GM18502 (cell line): ENCODE results near the gene DENND1A.
"Not testable (repeated sequence)": the region's sequence is repeated elsewhere in the genome, so short reads cannot be mapped to it uniquely, and the experiment has no call there.

Experiments
- ATAC-seq: cut with Tn5 transposase; IDR thresholded peaks from one replicate; pipeline ENCODE4 v1.9.1; 2021; ENCODE audit warnings: mild to moderate bottlenecking; ENCODE audit not compliant: unreplicated experiment, poor library complexity

DENND1A gene

DNA sequence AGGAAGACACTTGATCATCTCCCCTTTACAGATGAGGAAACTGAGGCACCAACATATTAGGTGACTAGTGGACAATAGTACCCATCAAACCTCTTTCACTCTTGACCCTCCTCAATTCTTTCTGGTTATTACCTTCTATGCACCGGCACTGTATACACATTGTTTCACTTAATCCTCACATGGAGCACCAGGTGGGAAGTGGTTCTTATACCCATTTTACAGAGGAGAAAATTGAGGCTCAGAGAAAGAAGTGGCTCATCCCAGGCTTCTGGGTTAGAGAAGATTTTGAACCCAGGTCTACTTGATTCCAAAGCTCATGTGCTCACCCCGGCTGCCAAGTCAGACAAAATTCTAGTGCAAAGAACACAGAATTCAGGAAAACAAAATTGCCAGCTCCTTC, 17.4 kb upstream of the DENND1A start:
- no peak for ATAC-seq

DNA sequence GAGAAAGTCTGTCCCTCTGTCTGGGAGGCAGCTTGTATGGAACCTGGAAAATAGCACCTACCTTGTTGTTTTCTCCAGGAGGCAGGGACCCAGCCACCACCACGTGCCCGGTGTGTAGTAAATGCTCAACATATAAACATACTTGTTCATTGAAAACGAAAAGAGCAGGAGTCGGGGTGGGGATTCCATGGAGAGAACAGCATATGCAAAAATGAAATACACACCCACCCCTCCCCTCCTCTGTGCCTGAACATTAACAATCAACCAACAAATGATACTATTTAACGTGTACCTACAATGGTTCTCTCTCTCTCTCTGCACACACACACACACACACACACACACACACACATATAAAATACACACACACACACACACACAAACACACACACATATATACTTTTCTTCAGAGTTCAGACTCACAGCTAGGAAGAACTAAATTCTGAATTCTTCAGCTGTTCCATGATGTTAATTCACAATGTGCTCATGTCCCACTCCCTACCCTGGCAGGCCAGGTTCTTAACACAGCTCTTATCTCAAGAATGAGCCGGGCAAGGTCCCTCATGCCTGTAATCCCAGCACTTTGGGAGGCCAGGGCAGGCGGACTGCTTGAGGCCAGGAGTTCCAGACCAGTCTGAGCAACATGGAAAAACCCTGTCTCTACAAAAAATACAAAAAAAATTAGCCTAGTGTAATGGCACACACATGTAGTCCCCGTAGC, 16.3 kb upstream of the DENND1A start:
- ATAC-seq = no peak

DNA sequence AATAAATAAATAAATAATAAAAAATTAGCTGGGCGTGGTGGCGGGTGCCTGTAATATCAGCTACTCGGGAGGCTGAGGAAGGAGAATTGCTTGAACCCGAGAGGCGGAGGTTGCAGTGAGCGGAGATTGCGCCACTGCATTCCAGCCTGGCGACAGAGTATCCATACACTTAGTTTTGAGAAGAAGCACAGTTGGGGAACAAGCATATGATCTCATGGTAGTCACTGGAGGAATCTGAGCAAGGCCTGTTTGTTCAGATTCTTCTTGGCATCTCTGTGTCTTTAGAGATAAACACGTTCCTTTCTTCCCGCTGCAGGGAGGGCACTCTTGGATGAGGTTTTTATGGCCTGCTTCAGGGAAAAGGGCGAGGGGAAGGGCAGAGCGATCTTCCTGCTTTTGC, 15.6 kb upstream of the DENND1A start:
- no peak for ATAC-seq

DNA sequence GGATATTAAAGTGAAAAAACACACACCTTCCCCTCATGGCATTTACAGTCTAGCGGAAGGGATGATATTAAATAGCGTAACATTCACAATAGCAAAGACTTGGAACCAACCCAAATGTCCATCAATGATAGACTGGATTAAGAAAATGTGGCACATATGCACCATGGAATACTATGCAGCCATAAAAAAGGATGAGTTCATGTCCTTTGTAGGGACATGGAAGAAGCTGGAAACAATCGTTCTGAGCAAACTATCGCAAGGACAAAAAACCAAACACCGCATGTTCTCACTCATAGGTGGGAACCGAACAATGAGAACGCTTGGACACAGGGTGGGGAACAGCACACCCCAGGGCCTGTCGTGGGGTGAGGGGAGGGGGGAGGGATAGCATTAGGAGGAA, 14.5 kb upstream of the DENND1A start:
- ATAC-seq = not testable (repeated sequence)

DNA sequence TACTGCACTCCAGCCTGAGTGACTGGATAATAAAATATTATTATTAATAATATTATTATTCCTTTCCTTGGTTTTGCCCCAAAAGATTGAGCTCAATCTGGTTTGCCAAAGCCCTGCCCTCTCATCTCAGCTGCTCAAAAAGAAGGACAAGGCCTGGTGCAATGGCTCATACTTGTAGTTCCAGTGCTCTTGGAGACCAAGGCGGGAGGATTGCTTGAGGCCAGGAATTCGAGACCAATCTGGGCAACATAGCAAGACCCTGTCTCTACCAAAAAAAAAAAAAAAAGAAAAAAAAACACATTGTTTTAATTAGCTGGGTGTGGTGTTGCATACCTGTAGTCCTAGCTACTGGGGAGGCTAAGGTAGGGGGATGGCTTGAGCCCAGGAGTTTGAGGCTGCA, 13.7 kb upstream of the DENND1A start:
- ATAC-seq = no peak

DNA sequence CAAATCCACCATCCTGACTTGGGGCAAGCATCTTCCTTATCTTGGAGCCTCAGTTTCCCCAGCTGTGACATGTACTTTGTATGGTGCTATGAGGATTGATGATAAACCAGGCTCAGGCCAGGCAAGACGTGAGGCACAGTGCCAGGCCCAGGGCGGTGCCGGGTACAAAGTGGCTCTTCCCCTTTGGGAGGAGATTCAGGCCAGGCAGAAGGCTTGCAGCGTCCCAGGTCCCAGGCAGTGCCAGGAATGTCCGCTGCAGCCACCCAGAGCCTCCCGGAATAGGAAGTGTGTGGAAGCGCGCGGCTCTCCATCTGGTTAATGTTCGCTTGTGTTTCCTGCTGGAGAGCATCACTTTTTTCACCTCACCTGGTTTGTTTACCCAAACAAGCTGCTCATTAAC, 12.6 kb upstream of the DENND1A start:
- no peak for ATAC-seq

DNA sequence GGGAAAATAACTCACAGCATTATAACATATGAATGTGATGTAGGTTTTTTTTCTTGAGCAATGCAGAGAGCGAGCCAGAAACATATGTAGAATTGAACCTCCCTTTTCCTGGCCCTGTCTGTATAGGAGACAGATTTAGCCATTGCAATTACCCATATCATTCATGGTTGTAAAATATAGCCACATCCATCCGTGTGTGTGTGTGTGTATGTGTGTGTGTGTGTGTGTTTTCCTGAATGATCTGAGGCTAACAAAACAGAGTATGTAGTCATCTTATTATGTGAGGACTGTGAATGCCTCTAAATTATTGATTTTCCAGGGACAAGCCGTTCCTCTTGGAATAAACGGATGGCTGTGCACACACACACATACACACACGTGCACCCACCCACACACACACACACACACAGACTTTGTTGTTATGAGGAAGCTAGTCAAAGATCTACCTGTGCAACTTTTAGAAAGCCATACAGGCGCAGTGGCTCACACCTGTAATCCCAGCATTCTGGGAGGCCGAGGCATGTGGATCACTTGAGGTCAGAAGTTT, 11.7 kb upstream of the DENND1A start:
- ATAC-seq = no peak

DNA sequence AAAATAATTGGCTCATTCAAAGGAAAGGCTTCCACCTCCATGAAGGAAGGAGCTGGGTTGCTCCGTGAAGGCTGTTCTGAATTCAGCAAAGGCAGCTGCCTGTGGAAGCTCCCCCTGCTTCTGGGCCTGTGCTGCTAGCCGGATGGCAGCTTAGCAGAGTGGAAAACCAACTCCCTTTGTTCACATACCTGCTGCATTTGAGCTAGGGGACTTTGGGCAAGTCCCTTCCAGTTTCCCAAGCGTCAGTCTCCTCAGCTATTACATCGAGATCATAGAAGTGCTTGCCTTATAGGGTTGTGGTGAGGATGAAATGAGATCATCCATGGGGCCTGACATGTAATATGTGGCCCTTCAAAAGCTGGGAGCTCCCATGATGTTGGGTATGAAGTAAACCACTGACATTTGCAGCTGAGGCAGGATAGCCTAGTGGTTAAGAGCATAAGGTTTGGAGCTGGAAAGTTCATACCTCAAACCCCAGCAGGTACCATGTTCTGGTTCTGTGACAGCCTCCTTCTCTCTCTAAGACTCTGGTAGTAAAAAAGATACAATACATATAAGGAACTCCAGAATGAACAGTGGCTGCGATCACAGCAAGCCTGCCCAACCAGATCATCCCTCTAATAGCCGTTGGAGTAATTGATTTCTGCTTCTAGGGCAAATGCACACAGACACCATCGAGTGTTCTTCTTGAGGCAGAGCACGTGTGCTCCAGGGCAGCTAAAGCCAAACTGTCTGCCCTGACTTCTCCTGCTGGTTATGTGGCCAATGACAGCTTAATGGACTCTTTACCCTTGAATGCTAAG, 11.0 kb upstream of the DENND1A start:
- no peak for ATAC-seq

DNA sequence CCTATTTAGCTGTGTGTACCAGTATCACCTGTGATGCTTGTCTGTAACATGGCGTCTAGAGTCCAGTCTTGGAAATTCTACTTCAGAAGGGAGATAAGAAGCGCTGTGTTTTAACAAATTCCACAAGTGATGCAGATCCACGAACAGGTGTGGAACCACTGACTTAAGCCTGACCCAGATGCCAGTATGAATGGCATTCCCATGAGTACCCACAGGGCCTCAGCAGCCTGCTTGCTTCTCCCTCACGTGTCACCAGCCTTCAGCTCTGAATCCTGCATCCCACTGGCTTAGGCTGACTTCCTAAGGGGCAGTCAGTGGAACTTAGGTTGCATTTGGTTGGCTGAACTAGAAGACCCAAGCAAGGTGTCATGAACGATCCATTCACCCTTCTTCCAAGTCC, 8.5 kb upstream of the DENND1A start:
- ATAC-seq = no peak

DNA sequence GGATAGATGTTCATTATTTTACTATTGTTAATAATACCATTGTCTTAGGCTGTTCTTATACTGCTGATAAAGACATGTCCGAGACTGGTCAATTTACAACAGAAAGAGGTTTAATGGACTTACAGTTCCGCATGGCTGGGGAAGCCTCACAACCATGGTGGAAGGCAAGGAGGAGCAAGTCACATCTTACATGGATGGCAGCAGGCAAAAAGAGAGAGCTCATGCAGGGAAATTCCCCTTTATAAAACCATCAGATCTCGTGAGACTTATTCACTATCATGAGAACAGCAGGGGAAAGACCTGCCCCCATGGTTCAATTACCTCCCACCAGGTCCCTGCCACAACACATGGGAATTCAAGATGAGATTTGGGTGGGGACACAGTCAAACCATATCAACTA, 6.6 kb upstream of the DENND1A start:
- not testable (repeated sequence) for ATAC-seq

DNA sequence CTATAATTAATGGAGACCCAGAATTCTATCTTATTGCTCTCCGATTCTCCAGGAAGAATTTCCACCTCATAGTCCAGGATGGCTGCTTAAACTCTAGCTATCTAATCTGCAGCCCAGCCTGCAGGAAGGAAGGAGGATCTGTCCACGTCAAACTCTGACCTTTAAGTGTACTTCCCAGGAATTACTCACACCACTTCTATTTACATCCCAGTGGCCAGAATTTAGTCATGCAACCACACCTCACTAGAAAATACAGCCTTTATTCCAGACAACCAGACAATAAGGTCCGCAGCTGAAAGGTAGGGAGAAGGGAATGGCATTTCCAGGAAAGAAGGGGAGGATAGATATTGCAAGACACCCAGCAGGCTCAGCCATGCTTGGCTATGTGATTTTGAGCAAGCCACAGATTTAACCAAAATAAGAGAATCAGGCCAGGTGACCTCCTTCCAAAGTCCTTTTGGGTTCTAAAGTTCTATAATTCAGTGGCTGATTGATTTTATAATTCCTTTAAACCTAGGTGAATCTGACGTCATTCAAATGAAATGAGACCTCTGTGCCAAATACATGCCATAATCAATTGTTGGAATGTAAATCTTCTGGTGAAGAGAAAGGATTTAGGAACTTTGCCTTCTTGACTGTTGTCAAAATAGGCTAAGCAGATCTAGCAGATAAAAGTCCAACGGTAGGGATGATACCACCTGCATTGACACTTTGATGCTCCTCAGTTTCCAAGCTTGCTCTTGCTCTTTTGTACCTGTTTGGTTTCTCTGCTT, 3.7 kb upstream of the DENND1A start:
- ATAC-seq = no peak

DNA sequence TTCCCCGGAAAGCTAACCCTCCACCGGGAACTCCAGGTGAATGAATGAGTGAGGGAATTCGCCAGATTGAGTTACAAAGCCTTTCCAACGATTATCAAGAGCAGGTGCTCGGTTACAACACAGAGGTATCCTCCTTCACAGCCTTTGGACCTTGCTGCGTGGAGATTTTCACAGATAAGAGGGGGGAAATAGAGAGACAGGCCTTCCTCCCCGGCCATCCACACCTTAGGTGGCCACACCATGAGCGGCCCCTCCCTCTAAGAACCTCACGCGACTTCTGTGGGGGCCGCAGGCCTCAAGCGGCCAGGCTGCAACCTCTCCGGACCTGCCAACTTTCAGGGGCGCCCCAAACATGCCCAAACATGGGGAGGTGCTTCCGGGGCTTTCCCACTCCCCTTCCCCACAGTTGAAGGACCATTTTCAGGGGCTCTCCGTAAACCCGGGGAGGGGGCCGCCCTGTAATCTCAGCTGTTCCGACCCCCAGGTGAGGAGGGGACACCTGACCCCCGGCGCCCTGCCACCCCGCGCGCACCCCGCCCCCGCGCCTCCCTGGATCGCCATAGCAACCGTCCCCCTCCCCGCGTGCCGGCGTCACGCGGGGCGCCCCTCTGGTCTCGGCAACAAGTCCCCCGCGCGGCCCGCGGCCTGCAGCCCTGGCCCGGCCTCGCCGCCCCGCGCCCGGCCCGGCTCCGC, 603 bp downstream of the DENND1A start:
- peak; percentile 29 for ATAC-seq

DNA sequence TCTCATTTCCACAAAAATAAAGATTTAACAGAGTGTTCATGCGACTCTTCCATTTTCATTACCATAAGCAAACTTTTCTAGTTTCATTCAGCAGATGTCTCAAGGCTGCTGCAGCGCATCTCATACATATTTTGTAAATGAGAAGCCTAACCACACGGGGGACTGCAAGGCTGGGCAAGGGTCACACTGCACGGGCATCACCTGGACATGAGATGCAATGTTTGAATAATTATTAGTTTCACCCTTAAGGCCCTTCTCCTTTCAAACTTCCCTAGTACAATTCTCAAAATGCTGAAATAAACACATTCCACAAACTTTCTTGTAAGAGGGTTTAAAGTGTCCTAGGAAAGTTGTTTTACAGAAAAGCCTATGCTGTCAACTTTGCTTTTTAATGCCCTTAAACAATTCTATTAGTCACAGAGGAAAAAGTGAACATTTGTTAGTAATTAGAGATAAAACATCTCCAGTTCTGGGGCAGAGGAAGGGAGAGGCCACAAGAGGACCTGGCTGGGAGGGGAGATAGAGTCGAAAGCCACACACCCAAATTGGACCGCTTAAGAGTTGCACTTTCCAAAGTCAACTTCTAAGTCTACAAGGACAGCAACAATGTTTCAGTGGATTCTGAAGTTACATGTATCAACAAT, 1.3 kb downstream of the DENND1A start:
- no peak for ATAC-seq

DNA sequence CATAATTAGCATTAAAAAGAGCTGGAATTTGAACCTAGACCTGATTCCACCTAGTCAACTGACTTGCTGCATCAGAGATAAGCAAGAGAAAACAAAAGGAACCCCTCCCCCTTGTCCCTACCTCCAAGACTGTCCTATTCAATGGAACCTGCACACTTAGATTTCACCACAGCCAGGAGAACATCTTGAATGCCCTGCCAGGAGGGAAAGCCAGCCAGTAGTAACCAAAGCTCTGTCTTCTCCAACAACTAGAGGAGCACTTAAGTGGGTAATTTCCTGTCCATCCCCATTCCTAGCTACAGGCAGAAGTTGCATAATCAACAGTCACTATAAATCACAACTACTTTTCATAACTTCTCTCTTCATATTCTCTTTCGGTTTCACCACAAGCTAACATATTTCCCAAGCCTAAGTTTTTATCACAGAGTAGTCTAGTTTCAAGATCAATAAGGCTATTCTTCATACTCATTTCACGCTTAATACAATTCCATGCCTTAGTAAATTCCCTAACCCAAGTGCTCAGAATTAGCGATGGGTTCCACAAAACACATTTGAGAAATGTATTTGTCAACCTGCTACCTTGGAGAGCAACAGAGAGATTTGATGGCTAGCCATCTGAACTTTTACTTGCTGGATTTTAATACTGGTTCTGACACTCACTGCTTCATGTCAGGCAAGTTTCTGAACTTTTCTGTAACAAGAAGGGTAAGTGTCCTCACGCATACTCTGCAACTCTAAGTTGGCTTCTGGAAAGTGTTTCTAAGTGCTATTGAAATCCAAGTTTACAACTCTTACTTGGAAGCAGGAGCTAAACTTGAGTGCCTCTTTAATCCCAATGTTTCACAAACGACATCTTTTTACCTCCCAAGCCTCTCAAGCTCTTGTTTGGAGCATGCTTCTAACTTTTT, 2.0 kb downstream of the DENND1A start:
- ATAC-seq = no peak

DNA sequence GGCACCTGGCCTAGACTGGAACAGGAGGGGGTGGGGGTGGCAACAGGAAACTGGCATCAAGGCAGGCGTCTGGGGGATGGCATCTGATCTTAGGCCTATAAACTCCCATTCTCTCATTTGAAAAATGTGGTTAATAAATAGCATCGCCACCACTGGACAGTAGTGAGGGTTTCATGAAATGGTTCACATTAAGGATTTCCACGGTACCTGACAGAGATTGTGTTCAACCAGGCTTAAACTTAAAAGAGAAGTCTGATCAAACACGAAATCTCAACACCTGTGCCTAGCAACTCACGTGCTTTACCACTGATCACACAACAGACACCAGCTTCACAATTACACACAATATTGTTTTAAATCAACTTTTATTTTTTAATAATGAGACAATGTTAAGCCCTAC, 3.0 kb downstream of the DENND1A start:
- no peak for ATAC-seq

DNA sequence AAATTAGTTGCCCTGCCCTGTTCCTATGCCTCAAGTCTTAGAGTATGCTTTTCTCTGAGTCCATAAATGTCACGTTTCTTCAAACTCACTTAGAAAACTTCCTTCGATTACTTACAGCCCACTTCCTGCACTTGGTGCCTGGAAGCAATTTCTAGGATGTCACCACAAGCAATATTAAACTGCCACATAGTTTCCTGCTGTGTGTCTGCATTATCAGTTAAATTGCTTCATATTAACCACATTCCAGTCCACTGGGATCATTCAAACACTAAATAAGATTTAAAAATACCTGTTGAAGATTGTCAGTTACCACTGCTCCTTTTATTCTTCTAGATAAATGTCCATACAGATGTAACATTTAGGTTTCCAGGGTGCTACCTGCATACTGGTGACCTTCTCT, 4.1 kb downstream of the DENND1A start:
- no peak for ATAC-seq

DNA sequence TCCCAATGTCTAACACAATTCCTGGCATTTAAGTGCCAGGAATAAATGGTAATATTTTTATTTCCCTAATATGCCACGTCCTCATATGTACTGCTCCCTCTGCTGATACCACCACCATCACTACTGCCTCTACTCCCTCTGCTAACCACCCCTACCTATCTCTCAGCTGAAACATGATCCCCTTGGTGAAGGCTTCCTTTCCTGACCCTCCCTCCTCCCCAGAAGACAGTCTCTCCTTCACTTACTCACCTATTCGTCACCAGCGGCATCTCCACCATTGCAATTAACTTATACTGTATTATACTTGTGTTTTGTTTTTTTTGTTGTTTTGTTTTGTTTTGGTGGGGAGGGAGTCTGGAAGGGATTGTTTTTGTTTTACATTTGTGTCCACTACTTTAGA, 4.8 kb downstream of the DENND1A start:
- ATAC-seq = no peak

DNA sequence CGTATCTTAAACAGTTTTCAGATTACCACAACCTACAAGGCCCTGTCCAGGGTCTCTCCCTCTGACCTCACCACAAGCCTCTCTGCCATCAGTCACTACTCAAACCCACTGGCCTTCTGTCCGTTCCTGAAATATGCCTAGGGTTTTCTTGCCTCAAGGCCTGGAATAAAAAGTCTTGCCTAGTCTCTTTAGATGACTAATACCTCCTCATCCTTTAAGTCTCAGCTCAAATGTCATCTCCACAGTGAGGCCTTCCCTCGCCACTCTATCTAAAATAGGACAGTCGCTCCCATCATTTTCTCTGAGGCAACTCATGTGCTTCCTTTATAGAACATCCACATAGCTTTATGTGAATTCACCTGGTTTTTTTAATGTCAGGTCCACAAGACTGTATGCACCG, 5.2 kb downstream of the DENND1A start:
- no peak for ATAC-seq

DNA sequence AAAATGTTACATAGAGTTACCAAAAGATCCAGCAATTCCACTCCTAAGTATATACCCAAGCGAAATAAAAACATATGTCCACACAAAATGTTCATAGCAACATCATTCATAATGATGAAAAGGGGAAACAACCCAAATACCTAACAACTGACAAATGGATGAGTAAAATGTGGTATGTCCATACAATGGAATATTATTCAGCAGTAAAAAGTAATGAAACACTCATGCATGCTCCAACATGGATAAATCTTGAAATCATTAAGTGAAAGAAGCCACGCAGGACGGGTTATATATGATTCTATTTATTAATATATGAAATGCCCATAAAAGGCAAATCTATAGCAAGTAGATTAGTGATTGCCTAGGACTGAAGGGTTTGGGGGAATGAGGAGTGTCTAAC, 6.0 kb downstream of the DENND1A start:
- ATAC-seq = no peak
